ENCODE data around the gene MOV10L1. TPM values are rescaled to one million over a fixed set of nuclear protein-coding genes. Genes with fewer than 3 reads are reported as not detected.

The MOV10L1 gene
- total RNA-seq, 1 donor from 2014 or later: 0.87 TPM

DNA sequence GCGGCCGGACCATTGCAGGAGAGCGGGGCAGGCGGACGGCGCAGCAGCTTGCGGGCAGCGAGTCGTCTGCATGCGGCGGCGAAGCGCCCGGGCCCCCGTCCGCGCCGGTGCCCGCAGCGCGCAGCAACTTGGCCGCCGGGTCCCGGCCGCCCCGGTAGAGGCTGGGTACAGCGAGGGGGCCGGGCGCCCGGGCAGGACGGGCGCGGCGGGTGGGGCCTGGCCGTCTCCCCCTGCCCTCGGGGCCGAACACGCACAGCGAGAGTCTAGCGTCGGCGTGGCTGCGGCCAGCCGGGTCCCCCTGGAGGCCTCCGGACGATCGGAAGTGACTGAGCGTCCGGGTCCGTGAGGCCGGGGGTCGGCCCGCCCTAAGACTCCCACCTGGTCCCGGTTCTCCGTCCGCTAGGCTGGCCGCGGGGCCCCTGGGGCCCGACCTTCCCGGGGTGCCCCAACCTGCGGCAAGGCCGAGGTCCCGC lies 95.1 kb downstream of the MOV10L1 start:
- no peak for DNase-seq (ENCODE audit: low spot score)

- DNase-seq (ENCODE audit: low spot score): peak; percentile 96
Observed at GRCh38 chr22:50185375-50186087, 95.7 kb downstream of the MOV10L1 start, which contains the start of gene TRABD. TSS of gene TRABD (plus strand) at chr22:50185913. CDS start at chr22:50193061, 7,148 bp downstream.

DNA sequence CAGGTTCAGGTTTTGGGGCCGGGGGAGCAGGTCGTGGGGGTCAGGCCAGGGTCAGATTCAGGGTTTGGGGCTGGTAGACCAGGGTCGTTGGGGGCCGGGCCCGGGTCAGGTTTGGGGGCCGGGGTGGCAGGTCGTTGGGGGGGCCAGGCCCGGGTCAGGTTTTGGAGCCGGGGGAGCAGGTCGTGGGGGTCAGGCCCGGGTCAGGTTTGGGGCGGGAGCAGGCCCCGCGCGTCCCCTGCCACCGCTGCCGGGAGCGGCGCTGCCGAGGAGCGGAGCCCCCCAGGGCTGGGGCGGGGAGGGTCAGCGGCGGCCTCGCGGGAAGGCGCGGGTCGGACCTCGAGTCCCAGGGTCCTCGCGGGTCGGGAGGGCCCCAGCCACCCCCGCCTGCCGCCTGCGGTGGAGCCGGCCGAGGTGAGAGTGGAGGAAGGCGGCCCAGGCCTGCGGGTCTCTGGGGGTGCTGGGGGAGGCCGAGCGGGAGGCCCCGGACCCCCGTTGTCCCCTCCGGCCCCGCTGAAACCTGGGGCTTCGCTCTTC lies 96.4 kb downstream of the MOV10L1 start:
- DNase-seq (ENCODE audit: low spot score): no peak

DNA sequence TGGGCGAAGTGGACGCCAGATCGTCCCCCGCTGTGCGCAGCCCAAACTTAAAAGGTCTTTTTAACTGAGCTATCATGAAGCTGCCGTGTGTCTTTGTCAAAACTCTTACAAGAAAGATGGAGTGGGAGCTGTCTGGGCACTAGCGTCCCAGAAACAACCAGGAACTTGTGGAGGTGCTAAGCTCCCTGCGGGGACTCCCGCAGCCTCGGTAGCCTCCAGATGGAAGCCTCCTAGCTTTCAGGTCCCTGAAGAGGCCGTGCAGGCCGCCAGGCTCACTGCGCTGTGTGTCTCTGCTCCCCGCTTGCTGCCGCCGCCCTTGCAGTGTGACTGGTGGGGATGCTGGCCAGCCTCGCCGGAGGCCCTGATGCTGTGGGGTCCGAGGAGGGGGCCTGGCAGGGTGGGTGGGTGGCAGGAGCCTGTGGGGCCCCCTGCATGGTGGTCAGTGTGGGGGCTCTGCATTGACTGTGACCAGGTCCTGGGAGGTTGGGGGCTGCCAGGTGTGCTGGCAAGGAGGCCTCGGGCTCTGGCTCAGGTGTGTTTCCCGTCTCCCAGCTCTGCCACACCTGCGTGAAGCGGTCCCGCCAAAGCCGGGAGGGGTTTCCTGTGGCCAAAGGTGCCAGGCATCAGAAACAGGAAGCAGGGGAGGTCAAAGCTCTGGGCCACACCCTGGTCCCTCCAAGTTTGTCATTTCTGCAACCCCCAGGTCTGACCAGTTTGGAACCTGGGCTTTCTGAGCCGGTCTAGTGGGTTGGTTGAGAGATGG lies 97.1 kb downstream of the MOV10L1 start:
- no peak for DNase-seq (ENCODE audit: low spot score)

DNA sequence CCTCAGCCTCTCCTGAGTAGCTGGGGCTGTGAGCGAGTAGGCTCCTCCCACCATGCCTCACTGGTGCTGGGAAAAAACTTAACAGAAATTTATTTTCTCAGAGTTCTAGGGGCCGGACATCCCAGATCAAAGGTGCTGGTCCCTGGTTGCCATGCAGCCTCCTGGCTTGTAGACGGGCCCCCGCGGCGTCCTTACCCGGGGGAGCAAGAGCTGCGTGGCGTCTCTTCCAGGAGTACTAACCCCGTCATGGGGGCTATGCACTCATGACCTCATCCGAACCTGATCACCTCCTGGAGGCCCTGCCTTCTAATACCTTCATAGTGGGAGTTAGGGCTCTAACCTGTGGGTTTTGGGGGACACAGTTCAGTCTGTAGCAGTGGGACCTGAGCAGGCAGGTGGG lies 98.5 kb downstream of the MOV10L1 start:
- no peak for DNase-seq (ENCODE audit: low spot score)

GRCh38 chr22:50189184-50189848 lies 99.5 kb downstream of the MOV10L1 start:
- no peak for DNase-seq (ENCODE audit: low spot score)

GRCh38 chr22:50189849-50190181 lies 100.0 kb downstream of the MOV10L1 start:
- no peak for DNase-seq (ENCODE audit: low spot score)

GRCh38 chr22:50190182-50190940 lies 100.6 kb downstream of the MOV10L1 start:
- DNase-seq (ENCODE audit: low spot score): no peak

DNA sequence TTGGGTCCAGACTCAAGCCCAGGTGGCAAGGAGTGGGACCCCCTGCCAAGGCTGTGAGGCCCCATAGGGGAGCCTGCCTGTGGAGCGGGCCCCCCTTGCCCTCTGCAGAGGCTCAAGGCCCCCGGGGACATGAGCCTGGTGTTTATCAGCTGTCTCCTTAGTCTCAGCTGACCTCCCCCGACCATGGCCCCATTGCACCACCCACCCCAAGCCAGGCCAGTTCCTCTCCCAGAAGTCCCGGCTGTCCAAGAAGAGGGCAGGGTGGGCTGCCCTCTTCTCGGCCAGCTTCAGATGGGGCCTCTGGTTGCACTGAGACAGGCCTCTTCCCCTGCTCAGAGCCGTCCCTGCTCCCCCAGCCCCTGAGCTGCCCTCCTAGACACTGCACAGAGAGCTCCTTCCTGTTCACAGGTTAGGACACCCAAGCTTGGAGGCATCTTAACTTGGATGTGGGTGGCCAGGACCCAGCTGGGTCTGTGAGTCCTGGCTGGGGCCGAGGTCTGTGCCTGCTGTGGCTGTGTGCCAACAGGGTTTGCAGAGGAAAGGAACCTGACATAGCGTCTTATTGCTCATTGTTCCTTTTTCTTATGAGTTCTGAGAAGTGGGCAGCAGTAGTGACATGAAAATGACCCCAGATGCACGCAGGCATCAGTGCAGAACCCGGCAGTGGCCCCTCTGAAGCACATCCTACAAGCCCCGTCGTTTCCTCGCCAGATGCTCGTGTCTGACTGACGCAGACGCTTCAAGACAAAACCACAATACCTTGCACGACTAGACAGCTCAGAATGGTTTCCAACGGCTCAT lies 101.3 kb downstream of the MOV10L1 start:
- DNase-seq (ENCODE audit: low spot score): no peak

DNA sequence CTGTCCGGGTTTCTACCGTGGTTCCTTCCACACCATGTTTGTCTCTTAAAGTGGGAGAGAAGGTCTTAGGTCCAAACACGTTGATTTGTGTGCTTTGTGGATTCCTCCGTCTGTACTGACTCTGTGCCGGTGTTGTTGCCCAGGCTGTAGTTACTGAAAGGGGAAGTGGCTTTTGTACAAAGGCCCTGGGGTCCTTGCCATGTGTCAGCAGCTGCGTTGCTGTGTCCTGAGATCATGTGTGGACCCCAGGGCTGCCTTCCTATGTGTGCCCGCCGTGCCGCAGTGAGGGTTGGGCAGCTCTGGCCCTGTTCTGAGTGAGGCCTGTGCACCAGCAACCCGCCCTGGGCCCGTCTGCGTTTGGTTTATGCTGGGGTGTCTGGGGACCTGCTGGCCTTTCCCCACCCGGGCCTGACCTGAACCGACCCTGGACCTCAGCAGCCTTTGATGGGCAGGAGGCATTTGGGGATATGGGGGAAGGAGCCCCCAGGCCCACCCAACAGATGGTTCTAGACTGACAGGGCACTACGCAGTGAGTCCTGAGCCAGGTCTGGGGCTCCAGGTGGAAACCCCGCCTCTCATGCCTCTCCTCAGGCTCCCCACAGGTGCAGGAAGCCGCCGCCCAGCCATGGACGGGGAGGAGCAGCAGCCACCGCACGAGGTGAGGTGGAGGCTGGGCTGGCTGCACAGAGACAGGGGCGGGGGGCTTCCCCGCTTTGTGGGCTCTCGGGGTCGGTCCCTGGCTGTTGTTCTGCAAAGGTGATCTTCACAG lies 102.8 kb downstream of the MOV10L1 start:
- DNase-seq (ENCODE audit: low spot score): no peak

GRCh38 chr22:50193621-50194020 lies 103.8 kb downstream of the MOV10L1 start:
- DNase-seq (ENCODE audit: low spot score): no peak

GRCh38 chr22:50194037-50194805 lies 104.4 kb downstream of the MOV10L1 start:
- no peak for DNase-seq (ENCODE audit: low spot score)

DNA sequence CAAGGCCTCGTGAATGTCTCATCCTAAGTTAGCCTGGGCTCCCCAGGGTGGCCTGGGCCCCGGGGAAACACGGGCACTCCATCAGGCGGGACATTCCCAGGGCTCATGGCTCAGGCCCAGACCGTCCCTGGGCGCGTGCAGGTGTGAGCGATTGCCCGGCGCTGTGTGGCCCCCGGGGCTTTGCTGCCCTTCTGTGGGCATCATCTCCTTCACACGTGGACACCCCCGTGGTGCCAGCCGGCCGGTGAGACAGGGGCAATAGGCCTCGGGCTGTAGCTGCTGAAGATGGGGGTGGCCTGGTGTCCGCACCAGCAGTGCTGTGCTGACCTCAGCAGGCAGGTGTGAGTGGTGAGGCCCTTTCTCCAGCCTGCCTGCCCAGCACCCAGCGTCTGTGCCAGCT lies 106.5 kb downstream of the MOV10L1 start:
- no peak for DNase-seq (ENCODE audit: low spot score)

GRCh38 chr22:50197000-50197800 lies 107.4 kb downstream of the MOV10L1 start:
- DNase-seq (ENCODE audit: low spot score): no peak

GRCh38 chr22:50197856-50198623 lies 108.2 kb downstream of the MOV10L1 start:
- DNase-seq (ENCODE audit: low spot score): no peak

DNA sequence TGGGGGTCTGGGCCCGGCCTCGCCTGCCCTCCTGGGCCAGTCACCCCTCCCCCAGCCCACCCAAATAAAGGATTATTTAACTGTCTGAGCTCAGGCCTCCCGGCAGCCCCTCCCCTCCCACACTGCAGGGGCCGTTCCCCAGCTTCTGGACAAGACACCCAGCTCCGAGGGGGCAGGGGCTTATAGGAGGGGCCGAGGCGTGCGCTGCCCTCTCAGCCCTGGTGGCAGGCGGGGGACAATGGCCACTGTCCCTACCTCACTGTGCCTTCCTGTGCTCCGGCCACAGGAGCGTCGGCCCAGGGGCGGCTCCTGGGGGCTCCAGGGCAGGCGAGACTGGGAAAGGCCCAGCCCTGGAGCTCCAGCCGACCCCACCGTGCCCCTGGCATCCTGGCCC lies 108.8 kb downstream of the MOV10L1 start:
- no peak for DNase-seq (ENCODE audit: low spot score)

DNA sequence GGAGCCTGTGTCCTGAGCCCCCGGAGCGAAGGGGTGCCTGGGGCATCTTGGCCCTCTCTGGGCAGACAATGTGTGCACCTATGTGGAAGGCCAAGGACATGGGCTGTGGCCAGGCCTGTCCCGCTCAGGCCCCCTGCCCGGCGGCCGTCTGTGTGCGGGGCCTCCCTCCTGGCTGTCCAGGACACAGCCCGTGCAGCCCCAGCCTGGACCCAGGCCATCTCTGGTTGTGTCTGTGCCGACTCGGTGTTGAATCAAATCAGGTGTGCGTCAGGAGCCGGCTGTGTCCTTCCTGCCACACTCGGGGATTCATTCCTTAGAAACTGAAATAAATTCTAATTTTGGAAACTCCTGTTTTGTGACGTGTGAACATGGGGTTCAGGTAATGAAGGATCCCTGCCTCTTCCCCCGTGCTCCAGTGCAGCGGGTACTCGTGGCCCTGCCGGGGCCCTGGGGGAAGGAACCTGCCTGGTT lies 109.5 kb downstream of the MOV10L1 start:
- DNase-seq (ENCODE audit: low spot score): no peak

Measured in mesenteric fat pad (tissue), 1 donor.